Measurements from ENCODE around the gene TBX4. TPM values are rescaled to one million over a fixed set of nuclear protein-coding genes. Genes with fewer than 3 reads are reported as not detected.
"Not testable (repeated sequence)": the region's sequence is repeated elsewhere in the genome, so short reads cannot be mapped to it uniquely, and the experiment has no call there.

TBX4 gene
- total RNA-seq, 4 donors from 2014 or later = 0.54 TPM; not detected in 3

- Histone ChIP-seq H3K27me3 (no peaks in the 10 kb centered on the region), H3K4me3 (replicated peaks in 1 of 3) (no peak overlapping the region), H3K36me3 (no peaks in the 10 kb centered on the region), H3K9me3 (no peaks in the 10 kb centered on the region), H3K4me1 (no peaks in the 10 kb centered on the region), H3K27ac (no peak overlapping the region)
- WGBS, 2 donors = 25 to 30% methylated on average over 2 of the region's 2 CpGs
- intact Hi-C loops (cut with DNase I) = no loop called here
- DNase-seq = no peak
- TF ChIP-seq CTCF (IDR thresholded peaks at IDR 0.05) (no peak), POLR2A (IDR thresholded peaks at IDR 0.05) (no peak)
Observed at GRCh38 chr17:61504697-61505096, 52.5 kb downstream of the TBX4 start.

- H3K4me3 ChIP-seq (replicated peaks in 1 of 3) = no peak overlapping the region
- intact Hi-C loops (cut with DNase I) = no loop called here
- H3K27me3 ChIP-seq = no peaks in the 10 kb centered on the region
- DNase-seq = no peak
- no peaks in the 10 kb centered on the region for H3K36me3 ChIP-seq
- H3K27ac ChIP-seq = no peak overlapping the region
- WGBS, 2 donors = 65 to 70% methylated on average over 11 of the region's 11 CpGs
- TF ChIP-seq POLR2A (IDR thresholded peaks at IDR 0.05) = no peak
- no peak for TF ChIP-seq CTCF (IDR thresholded peaks at IDR 0.05)
- no peaks in the 10 kb centered on the region for H3K9me3 ChIP-seq
- H3K4me1 ChIP-seq = no peaks in the 10 kb centered on the region
Observed at GRCh38 chr17:61505846-61506627, 53.8 kb downstream of the TBX4 start.

GRCh38 chr17:61507383-61508066 is 55.3 kb downstream of the TBX4 start:
- no peak overlapping the region for H3K4me3 ChIP-seq (replicated peaks in 1 of 3)
- DNase-seq = no peak
- no peak overlapping the region for H3K27ac ChIP-seq
- 79 to 81% methylated on average over 9 of the region's 9 CpGs for whole genome bisulfite sequencing, 2 donors
- no peaks in the 10 kb centered on the region for H3K36me3 ChIP-seq
- intact Hi-C loops (cut with DNase I) = no loop called here
- no peaks in the 10 kb centered on the region for H3K27me3 ChIP-seq
- TF ChIP-seq POLR2A (IDR thresholded peaks at IDR 0.05) = no peak
- TF ChIP-seq CTCF (IDR thresholded peaks at IDR 0.05) = no peak
- H3K4me1 ChIP-seq = no peaks in the 10 kb centered on the region
- no peaks in the 10 kb centered on the region for H3K9me3 ChIP-seq

GRCh38 chr17:61508912-61509311 is 56.7 kb downstream of the TBX4 start:
- intact Hi-C loops (cut with DNase I) = no loop called here
- Histone ChIP-seq H3K9me3 (no peaks in the 10 kb centered on the region), H3K27me3 (no peaks in the 10 kb centered on the region), H3K4me1 (no peaks in the 10 kb centered on the region), H3K27ac (no peak overlapping the region), H3K4me3 (replicated peaks in 1 of 3) (no peak overlapping the region), H3K36me3 (no peaks in the 10 kb centered on the region)
- TF ChIP-seq CTCF (IDR thresholded peaks at IDR 0.05) = no peak
- TF ChIP-seq POLR2A (IDR thresholded peaks at IDR 0.05) = no peak
- WGBS, 2 donors = 80 to 81% methylated on average over 5 of the region's 5 CpGs
- DNase-seq = no peak

GRCh38 chr17:61509454-61509853 is 57.2 kb downstream of the TBX4 start:
- intact Hi-C loops (cut with DNase I); H3K9me3 ChIP-seq; H3K36me3 ChIP-seq; H3K4me3 ChIP-seq (replicated peaks in 1 of 3); H3K4me1 ChIP-seq; H3K27ac ChIP-seq; DNase-seq; H3K27me3 ChIP-seq: not testable (repeated sequence)
- 92 to 97% methylated on average over 5 of the region's 5 CpGs for WGBS, 2 donors

Measured in thyroid gland (tissue), 4 donors.